Stimulated activated CD4-positive, alpha-beta T cell treated with anti-CD3 and anti-CD28 coated beads, TNF-alpha, amount 100 ng/mL, for 48 hours (primary cell): ENCODE measurements around the gene PRR3.

Experiments used
- DNase-seq, 3 donors: peaks; one replicate each; pipeline ENCODE4 v3.0.0-alpha.2; 2020; ENCODE audit warnings: low read depth in 3 of 3

The PRR3 gene

GRCh38 chr6:30537931-30538330, 19.2 kb upstream of the PRR3 start:
- DNase-seq, result no peak

DNA sequence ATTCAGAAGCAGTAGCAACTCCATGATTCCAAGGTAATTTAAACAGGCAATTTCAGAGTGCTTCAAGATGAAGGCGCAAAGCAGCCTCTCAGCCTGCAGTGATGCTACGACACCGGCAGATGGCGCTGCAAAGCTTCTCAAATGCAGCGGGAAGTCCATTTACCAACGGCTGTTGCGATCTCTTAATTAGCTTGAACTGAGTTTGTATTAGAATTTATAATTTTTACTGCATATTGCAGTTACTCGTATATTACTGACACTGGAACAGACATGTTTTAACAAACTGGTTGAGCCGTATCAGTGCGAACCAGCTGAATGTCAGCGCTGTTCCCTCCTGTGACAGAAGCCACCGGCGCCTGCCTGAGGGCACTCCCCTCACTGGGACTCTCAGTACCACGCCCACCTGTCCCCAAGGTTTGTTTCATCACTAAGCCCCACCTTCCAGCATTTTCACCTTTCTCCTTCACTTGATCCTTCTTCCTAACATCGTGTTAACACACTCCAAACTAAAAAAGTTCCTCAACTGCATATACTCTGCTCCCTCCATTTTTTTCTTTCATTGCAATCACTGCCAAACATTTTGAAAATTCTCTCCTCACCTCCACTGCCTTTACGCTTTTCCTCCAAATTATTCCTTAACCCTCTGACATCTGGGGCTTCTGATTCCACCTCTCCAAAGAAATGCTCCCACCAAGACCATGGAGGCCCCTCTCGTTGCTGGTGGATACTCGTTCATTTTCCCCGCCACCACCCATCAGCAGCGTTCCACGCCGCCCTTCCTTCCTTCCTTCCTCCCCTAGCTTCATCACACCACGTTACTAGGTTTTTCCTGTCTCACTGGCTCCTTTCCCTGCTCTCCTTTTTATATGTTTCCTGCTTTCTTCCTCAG, 15.3 kb upstream of the PRR3 start:
- peak; percentile 62 to 64 (median 63) for DNase-seq

GRCh38 chr6:30542404-30542725, 14.7 kb upstream of the PRR3 start:
- no peak for DNase-seq

GRCh38 chr6:30542915-30543314, 14.2 kb upstream of the PRR3 start:
- DNase-seq, result no peak

DNA sequence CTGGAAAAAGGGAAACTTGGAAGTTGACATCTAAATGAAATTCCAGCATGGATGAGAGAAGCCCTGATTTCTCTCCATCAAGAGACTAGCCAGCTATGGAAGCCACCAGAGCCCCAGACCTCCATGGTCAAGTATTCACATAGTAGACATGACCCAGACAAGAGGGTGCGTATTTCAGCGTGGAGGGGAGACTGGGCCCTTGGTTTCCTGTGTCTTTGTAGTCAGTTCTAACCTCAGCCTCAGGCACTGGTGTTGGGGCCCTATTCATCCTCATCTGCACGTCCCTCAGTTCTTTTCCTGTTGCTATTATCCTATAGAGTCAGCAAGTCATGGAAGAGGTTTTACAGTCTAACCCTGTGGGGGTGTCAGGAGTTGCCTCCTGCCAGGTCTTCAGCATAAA, 13.3 kb upstream of the PRR3 start:
- DNase-seq, result no peak

DNA sequence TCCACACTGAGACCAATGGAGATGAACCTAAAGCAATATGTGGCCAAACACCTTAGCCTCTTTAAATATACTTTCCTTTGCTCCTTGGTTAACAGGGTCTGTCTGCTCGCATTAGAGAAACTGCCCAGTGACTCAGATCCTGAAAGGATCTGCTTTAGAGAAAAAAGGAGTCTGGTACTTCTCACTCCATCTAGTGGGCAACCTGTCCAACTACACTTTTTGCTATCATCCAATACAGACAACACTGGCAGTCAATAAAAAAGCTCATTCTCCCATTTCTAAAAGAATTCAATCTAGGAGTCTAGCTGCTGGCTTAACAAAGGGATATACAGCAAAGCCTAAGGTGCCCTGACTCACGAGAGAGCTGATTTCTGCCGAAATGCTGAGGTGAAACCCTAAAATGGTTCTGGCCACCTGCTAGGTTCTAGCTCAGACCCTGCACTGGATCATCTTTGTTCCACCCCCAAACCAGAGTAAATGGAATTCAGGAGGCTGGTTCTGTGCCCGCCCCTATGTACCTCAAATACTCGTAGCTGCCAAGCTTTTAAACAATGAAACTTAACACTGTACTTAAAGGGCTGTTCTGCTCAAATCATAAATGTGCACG, 12.3 kb upstream of the PRR3 start:
- no peak for DNase-seq

- DNase-seq, result no peak
Observed at GRCh38 chr6:30547454-30547853, 9.6 kb upstream of the PRR3 start.

GRCh38 chr6:30548375-30548774, 8.7 kb upstream of the PRR3 start:
- no peak for DNase-seq

DNA sequence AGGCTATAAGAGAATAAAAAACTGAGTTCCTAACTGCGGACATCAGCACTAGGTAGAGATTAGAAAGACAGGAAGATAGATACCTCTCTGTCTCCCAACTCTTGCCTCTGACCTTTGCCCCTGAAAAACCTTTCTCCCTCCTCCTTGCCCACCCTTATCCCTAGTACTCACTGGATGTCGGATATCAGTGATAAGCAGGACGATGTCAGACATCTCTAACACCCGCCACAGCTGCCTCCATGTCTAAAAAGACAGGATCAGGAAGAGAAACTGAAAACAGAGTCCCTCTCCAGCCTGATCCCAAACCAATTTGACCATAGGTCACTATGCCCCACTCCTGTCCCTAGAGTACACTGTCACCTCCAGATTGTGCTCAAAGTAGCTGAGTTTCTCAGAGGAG, 2.7 kb upstream of the PRR3 start:
- no peak for DNase-seq

GRCh38 chr6:30554962-30555815, 1.9 kb upstream of the PRR3 start:
- no peak for DNase-seq

DNA sequence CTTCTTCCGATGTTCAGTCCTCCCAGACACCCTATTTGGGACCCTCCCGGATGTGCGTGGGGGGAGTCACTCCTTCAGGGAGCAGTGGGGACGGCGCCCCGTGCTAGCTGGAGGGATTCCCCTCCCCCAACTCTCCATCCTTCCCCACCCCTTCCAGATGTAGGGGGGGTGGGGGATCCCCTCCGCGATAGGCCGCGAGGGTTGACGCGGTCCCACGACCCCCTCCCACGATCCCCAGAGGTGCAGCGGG, 1.4 kb upstream of the PRR3 start:
- no peak for DNase-seq

- DNase-seq, result peak; percentile 97 to 99 (median 99)
Observed at GRCh38 chr6:30556066-30556905, 809 bp upstream of the PRR3 start, which contains the start of gene GNL1. Gene GNL1 (minus strand): TSS chr6:30556489. CDS start chr6:30556203, 286 bp downstream.

GRCh38 chr6:30557683-30557981, 537 bp downstream of the PRR3 start:
- peak in 1 of 3 donors; percentile 65 for DNase-seq

DNA sequence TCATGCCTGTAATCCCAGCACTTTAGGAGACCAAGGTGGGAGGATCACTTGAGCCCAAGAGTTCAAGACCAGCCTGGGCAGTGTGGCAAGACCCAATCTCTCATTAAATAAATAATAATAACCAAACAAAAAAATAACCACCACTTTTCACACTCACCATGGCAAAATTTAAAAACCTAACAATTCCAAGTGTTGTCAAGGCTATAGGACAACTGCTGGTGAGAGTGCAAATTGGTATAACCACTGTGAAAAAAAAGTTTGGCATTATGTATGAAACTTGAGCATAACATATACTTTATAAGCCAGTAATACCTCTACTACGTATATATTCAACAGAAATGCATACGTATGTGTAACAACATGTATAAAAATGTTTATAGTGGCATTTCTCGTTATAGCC, 3.8 kb downstream of the PRR3 start:
- DNase-seq, result no peak

GRCh38 chr6:30562470-30563425, 5.7 kb downstream of the PRR3 start:
- no peak for DNase-seq

DNA sequence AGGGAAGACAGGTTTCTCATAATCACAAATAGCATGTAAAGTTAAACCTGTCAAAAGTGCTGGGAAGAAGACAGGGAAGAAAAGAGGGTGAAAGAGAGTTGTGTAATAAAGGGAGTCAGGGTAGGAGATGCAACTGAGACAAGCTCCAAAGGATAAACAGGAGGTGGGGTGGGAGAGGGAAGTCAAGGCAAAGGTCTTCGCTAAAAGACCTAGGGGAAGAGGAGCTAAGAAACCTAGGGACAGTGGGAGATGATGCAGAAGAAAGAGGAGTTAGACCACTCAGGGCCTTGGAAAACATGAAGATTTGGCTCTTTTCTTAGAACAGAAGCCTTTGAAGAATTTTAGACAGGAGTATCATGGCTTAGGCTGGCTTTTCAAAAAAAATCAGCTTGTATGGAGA, 7.0 kb downstream of the PRR3 start:
- no peak for DNase-seq

DNA sequence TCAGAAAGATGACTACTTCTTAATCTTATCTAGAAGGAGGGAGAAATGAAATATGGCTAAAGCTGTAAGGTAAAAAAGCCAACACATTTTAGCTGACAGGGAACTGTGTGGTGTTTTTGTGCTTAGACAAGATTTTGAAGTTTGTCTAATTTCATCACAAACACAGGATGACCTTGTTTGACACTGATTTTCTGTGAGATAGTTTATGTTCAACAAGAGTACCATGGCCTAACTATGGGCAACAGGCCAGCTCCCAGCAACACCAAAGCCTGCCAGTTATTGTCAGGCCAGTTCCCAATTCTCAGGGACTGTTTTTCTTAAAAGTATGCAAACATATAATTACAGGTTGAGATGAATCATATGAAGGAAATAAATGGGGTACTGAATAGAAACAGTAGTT, 8.7 kb downstream of the PRR3 start:
- no peak for DNase-seq

DNA sequence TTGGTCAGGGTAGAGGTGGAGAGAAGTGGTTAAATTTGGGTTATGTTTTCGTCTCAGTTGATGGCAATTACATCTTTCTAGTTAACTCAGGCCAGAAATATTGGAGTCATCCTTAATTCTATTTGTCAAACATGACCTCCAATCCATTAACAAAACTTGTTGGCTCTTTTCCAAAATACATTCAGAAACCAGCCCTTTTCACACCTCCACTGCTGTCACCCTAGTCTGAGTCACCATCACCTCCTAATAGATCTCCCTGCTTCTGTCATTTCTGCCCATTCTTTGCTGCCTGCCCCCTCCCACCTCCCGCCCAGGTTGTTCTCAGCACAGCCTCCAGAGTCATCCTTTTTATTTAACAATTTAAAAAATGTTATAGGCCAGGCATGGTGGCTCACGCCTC, 11.2 kb downstream of the PRR3 start:
- peak in 2 of 3 donors; percentile 27 to 39 for DNase-seq

GRCh38 chr6:30570263-30570662, 13.2 kb downstream of the PRR3 start:
- DNase-seq, result no peak

- DNase-seq, result peak in 1 of 3 donors; percentile 10
Observed at GRCh38 chr6:30570740-30571074, 13.6 kb downstream of the PRR3 start.
